Effector CD4-positive, alpha-beta T cell (primary cell): Measurements from ENCODE around the gene NTN1.
"Not testable (repeated sequence)": the region's sequence is repeated elsewhere in the genome, so short reads cannot be mapped to it uniquely, and the experiment has no call there.

Experiments used
- DNase-seq: peaks from one replicate; pipeline ENCODE4 v3.0.0-alpha.2; 2020

The NTN1 gene

GRCh38 chr17:9087921-9088320, 66.6 kb downstream of the NTN1 start:
- DNase-seq: no peak

GRCh38 chr17:9090641-9091096, 69.4 kb downstream of the NTN1 start:
- no peak for DNase-seq

- no peak for DNase-seq
Observed at GRCh38 chr17:9094193-9094592, 72.9 kb downstream of the NTN1 start.

GRCh38 chr17:9095390-9095789, 74.1 kb downstream of the NTN1 start:
- no peak for DNase-seq

GRCh38 chr17:9098242-9098825, 77.0 kb downstream of the NTN1 start:
- no peak for DNase-seq

- no peak for DNase-seq
Observed at GRCh38 chr17:9101356-9101755, 80.0 kb downstream of the NTN1 start.

- DNase-seq: not testable (repeated sequence)
Observed at GRCh38 chr17:9103193-9103592, 81.9 kb downstream of the NTN1 start.

- no peak for DNase-seq
Observed at GRCh38 chr17:9104370-9105041, 83.2 kb downstream of the NTN1 start.

GRCh38 chr17:9105068-9105868, 84.0 kb downstream of the NTN1 start:
- DNase-seq: no peak

GRCh38 chr17:9106278-9106677, 85.0 kb downstream of the NTN1 start:
- DNase-seq: not testable (repeated sequence)

- DNase-seq: no peak
Observed at GRCh38 chr17:9107527-9107926, 86.2 kb downstream of the NTN1 start.

GRCh38 chr17:9108146-9108545, 86.8 kb downstream of the NTN1 start:
- DNase-seq: no peak

- no peak for DNase-seq
Observed at GRCh38 chr17:9109933-9110332, 88.6 kb downstream of the NTN1 start.

- DNase-seq: no peak
Observed at GRCh38 chr17:9110501-9110900, 89.2 kb downstream of the NTN1 start.

- no peak for DNase-seq
Observed at GRCh38 chr17:9115214-9116191, 94.2 kb downstream of the NTN1 start.

- no peak for DNase-seq
Observed at GRCh38 chr17:9116311-9116835, 95.1 kb downstream of the NTN1 start.

GRCh38 chr17:9116861-9117568, 95.7 kb downstream of the NTN1 start:
- no peak for DNase-seq

- no peak for DNase-seq
Observed at GRCh38 chr17:9120471-9120870, 99.2 kb downstream of the NTN1 start.

GRCh38 chr17:9121186-9121820, 100.0 kb downstream of the NTN1 start:
- DNase-seq: no peak

- no peak for DNase-seq
Observed at GRCh38 chr17:9123594-9124553, 102.6 kb downstream of the NTN1 start.
